ENCODE results near the gene KRT72.

DNA sequence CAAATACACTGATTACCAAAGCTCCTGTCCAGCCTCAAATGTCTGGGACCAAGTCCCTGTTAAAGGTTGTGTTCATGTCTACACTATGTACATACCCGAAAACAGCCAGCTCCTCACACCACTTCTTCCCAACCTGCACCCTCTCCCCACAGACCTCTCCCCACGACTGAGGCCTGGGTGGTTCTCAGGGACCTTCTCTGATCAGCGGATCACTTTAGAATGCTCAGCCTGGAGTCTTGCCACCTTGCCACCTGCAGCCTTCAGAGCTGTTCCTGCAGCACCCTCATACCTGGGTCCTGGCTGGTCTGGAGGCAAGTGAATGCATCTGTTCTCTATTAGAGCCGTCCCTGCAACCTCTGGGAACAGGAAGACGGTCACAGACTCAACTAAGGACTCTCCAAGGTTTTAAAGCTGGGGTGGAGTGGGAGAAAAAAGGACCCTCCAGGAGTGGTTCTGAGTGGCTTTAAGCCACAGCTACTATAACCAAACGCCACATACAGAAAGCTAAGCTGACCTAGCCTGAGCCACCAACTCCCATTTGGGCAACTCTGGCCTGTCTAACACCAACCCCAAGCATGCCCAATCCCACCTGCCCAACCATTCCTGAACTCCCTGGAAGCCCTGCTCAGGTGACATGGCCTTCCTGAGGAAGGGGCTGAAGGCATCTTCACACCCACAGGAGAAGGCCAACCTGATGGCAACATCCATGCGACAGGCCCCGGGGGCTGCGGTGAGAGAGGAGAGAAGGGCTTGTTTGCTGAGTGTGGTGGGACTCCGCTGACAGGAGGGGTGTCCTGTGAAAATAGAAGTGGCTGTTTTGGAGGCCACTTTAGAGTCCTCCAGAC is 42.2 kb upstream of the KRT72 start:
- TF ChIP-seq POLR2A (IDR thresholded peaks at IDR 0.05; ENCODE audit: low read length) (no peak), GATA1 (IDR thresholded peaks at IDR 0.05; ENCODE audit: low read depth, low read length) (no peak)
